ENCODE results near the gene LIPE.

GRCh38 chr19:42362891-42363440 is 64.2 kb downstream of the LIPE start:
- TF ChIP-seq POLR2A (IDR thresholded peaks at IDR 0.05; ENCODE audit: low read depth) (no peak), CTCF (IDR thresholded peaks at IDR 0.05) (no peak), POLR2AphosphoS5 (IDR thresholded peaks at IDR 0.05) (no peak)
